Measurements from ENCODE around the gene LMX1B.

The LMX1B gene

DNA sequence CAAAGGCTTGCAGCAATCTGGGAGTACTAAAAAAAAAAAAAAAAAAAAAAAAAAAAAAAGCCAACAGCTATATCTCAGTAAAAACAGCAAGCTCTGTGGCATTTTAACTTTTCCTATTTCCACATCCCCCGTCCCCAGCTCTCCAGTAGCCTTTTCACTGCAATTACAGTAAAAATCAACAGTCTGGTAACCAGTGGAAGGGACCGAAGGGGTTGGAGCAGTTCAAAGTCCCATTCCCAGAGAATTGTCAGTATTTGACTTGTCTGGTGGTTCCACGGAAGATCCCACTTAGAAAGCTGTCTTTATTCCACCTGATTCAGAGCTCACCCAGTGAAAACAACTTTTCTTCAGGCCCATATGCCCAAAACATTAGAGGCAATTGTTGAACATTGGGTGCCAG lies 119.3 kb downstream of the LMX1B start:
- TF ChIP-seq CTCF (IDR thresholded peaks at IDR 0.05) = no peak

DNA sequence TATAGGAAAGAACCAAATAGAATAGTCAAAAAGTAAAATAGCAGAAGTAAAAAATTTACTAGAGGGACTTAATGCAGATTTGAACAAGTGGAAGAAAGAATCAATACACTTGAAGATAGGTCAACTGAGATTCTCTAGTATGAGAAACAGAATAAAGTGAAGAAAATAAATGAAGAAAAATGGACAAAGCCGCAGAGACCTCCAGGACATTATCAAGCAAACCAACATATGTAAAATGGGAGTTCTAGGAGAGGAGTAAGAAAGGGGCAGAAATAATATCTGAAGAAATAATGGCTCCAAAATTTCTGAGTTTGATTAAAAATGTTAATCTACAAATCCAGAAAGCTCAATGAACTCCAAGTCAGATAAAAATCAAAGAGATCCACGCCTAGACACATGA lies 121.1 kb downstream of the LMX1B start:
- no peak for TF ChIP-seq CTCF (IDR thresholded peaks at IDR 0.05)

DNA sequence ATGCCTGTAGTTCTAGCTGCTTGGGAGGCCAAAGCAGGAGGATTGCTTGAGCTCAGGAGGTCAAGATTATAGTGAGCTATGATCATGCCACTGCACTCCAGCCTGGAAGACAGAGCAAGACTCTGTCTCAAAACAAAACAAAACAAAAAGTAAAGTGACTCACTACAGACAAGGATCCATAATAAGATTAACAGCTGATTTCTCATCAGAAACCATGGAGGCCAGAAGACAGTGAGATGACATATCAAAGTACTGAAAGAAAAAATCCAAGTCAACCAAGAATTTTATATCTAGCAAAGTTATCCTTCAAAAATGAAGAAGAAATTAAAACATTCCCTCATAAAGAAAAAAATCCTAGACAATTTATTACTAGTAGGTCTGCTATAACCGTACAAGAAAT lies 121.8 kb downstream of the LMX1B start:
- no peak for TF ChIP-seq CTCF (IDR thresholded peaks at IDR 0.05)

DNA sequence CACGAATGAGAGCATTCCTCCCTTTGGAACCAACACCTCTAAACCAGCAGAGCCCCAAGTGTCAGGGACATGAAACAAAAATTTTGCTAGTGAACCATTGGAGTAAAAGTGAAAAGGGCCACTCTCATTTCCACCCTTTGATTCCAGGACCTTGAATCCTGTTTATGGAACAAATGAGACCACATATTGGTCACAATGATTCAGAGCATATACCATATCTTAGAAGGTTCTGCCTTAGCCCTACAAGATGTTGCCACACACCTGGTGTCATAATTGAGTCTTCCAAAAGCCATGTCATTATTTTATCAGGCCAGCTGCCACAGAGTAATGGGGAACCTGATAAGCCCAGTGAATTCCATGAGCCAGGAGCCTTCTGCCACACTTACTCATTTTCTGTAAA lies 124.8 kb downstream of the LMX1B start:
- no peak for TF ChIP-seq CTCF (IDR thresholded peaks at IDR 0.05)

DNA sequence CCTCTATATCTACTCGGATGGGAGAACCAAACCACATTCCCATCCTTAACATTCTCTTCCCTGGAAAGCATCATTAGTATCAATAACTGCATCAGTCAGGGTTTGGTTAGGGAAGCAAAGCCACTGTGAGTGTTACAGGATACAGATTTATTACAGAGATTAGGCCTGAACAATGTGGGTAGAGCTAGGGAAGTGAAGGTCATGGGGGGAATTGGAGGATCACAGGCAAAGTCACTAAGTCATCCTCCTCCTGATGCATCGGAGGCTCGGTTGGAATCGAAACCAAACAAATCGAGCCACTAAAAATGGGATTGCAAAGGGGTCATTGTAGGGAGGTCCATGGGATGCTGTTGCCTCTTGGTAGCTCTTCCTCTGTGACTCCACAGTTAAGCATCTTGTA lies 129.3 kb downstream of the LMX1B start:
- no peak for TF ChIP-seq CTCF (IDR thresholded peaks at IDR 0.05)

DNA sequence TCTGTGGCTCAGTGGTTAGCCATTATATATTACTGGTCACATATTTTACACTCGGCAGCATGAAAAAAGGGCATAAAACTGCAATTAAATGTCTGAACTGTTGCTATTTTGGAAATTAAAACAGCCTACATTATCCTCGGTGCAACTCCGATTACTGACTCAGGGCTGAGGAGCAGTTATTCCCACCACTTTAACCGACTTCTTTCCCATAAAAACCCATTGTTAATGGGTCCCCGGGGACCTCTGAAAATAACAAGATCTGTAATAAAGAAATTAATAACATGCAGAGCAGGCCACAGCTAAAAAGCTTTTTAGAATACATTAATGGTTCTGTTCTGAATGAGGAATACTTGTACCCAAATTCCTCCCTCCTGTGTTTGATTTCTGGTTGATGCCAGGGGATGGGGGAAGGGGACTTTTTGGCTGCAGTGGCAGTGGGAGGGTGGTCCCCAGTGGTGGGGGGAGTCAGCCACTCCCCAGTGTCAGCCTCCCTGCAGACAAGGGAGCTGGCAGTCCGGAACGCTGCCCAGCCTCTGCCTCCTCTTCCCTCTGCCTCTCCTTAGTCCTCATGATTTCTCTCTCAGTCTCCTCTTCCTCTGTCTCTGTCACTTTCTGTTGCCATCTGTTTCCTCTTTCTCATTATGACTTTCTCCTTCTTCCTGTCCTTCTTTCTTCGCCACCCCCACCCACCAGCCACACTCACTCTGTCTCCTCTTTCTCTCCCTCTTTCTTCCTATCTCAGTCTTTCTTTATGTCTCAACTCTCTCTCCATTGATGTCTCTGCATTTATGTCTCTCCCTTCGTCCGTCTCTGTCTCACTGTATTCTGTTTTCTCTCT lies 132.1 kb downstream of the LMX1B start:
- TF ChIP-seq CTCF (IDR thresholded peaks at IDR 0.05) = no peak

All from LNCAP (cell line).